HEK293 (cell line): ENCODE data around the gene DNHD1.

Experiments
- EGR2 ChIP-seq: fragments of 450-650 bp; formaldehyde crosslinking; IDR thresholded peaks from 2 replicates; pipeline ENCODE4 v1.5.1; 2016; ENCODE audit warnings: low read depth, missing biosample characterization, missing genetic modification characterization
- ELK4 ChIP-seq: IDR thresholded peaks from 2 replicates; pipeline ENCODE4 v1.6.1; 2011; ENCODE audit warnings: mild to moderate bottlenecking, low read depth, low read length, borderline replicate concordance
- GLIS1 ChIP-seq: fragments of 450-650 bp; formaldehyde crosslinking; IDR thresholded peaks from 2 replicates; pipeline ENCODE4 v1.5.1; 2016; ENCODE audit warnings: missing biosample characterization, missing genetic modification characterization
- GLIS2 ChIP-seq: fragments of 450-650 bp; formaldehyde crosslinking; IDR thresholded peaks from 2 replicates; pipeline ENCODE4 v1.5.1; 2016; ENCODE audit warnings: missing biosample characterization, missing genetic modification characterization
- IKZF3 ChIP-seq: fragments of 450-650 bp; IDR thresholded peaks from 2 replicates; pipeline ENCODE4 v1.5.0; 2018; ENCODE audit warnings: missing biosample characterization, mild to moderate bottlenecking, missing genetic modification characterization, moderate library complexity
- KLF16 ChIP-seq: fragments of 450-650 bp; formaldehyde crosslinking; IDR thresholded peaks from 2 replicates; pipeline ENCODE4 v1.5.1; 2017; ENCODE audit warnings: missing biosample characterization, missing genetic modification characterization
- KLF7 ChIP-seq: fragments of 450-650 bp; formaldehyde crosslinking; IDR thresholded peaks from 2 replicates; pipeline ENCODE4 v1.5.1; 2016; ENCODE audit warnings: missing biosample characterization, missing genetic modification characterization, borderline replicate concordance
- KLF8 ChIP-seq: fragments of 450-650 bp; formaldehyde crosslinking; IDR thresholded peaks from 2 replicates; pipeline ENCODE4 v1.5.1; 2016; ENCODE audit warnings: missing biosample characterization, missing genetic modification characterization
- PATZ1 ChIP-seq: fragments of 450-650 bp; formaldehyde crosslinking; IDR thresholded peaks from 2 replicates; pipeline ENCODE4 v1.5.1; 2016; ENCODE audit warnings: missing biosample characterization, missing genetic modification characterization
- REST ChIP-seq: fragments of 450-650 bp; formaldehyde crosslinking; IDR thresholded peaks from 2 replicates; pipeline ENCODE4 v1.5.1; 2016; ENCODE audit warnings: missing biosample characterization, missing genetic modification characterization
- SCRT1 ChIP-seq: fragments of 450-650 bp; formaldehyde crosslinking; IDR thresholded peaks from 2 replicates; pipeline ENCODE4 v1.5.1; 2016; ENCODE audit warnings: missing biosample characterization, missing genetic modification characterization, borderline replicate concordance
- SP2 ChIP-seq: fragments of 450-650 bp; formaldehyde crosslinking; IDR thresholded peaks from 2 replicates; pipeline ENCODE4 v1.5.1; 2016; ENCODE audit warnings: missing biosample characterization, missing genetic modification characterization
- SP7 ChIP-seq: fragments of 450-650 bp; formaldehyde crosslinking; IDR thresholded peaks from 2 replicates; pipeline ENCODE4 v1.5.1; 2016; ENCODE audit warnings: missing biosample characterization, missing genetic modification characterization
- ZBTB17 ChIP-seq: fragments of 450-650 bp; formaldehyde crosslinking; IDR thresholded peaks from 2 replicates; pipeline ENCODE4 v1.5.1; 2016; ENCODE audit warnings: missing biosample characterization, missing genetic modification characterization
- ZBTB21 ChIP-seq: fragments of 450-650 bp; formaldehyde crosslinking; IDR thresholded peaks from 2 replicates; pipeline ENCODE4 v1.5.1; 2017; ENCODE audit warnings: missing biosample characterization, missing genetic modification characterization
- ZBTB8A ChIP-seq: fragments of 450-650 bp; formaldehyde crosslinking; IDR thresholded peaks from 2 replicates; pipeline ENCODE4 v1.5.1; 2016; ENCODE audit warnings: missing biosample characterization, missing genetic modification characterization
- ZFP37 ChIP-seq: fragments of 450-650 bp; formaldehyde crosslinking; IDR thresholded peaks from 2 replicates; pipeline ENCODE4 v1.5.1; 2016; ENCODE audit warnings: missing biosample characterization, missing genetic modification characterization
- ZIC2 ChIP-seq: fragments of 450-650 bp; formaldehyde crosslinking; IDR thresholded peaks from 2 replicates; pipeline ENCODE4 v1.5.1; 2016; ENCODE audit warnings: missing biosample characterization, missing genetic modification characterization
- ZNF16 ChIP-seq: fragments of 450-650 bp; formaldehyde crosslinking; IDR thresholded peaks from 2 replicates; pipeline ENCODE4 v1.5.1; 2016; ENCODE audit warnings: low read depth, missing biosample characterization, missing genetic modification characterization
- ZNF211 ChIP-seq: fragments of 450-650 bp; formaldehyde crosslinking; IDR thresholded peaks from 2 replicates; pipeline ENCODE4 v1.5.1; 2016; ENCODE audit warnings: low read depth, missing biosample characterization, missing genetic modification characterization
- ZNF248 ChIP-seq: fragments of 450-650 bp; formaldehyde crosslinking; IDR thresholded peaks from 2 replicates; pipeline ENCODE4 v1.5.1; 2017; ENCODE audit warnings: missing biosample characterization, missing genetic modification characterization
- ZNF324 ChIP-seq: fragments of 450-650 bp; formaldehyde crosslinking; IDR thresholded peaks from 2 replicates; pipeline ENCODE4 v1.5.1; 2016; ENCODE audit warnings: missing biosample characterization, missing genetic modification characterization
- ZNF335 ChIP-seq: fragments of 450-650 bp; formaldehyde crosslinking; conservative IDR thresholded peaks from 2 replicates; pipeline ENCODE4 v1.5.1; 2016; ENCODE audit warnings: missing biosample characterization, missing genetic modification characterization
- ZNF488 ChIP-seq: fragments of 450-650 bp; formaldehyde crosslinking; IDR thresholded peaks from 2 replicates; pipeline ENCODE4 v1.5.1; 2016; ENCODE audit warnings: missing biosample characterization, missing genetic modification characterization
- ZNF585B ChIP-seq: fragments of 450-650 bp; formaldehyde crosslinking; IDR thresholded peaks from 2 replicates; pipeline ENCODE4 v1.5.1; 2016; ENCODE audit warnings: missing biosample characterization, missing genetic modification characterization
- ZNF596 ChIP-seq: fragments of 450-650 bp; IDR thresholded peaks from 2 replicates; pipeline ENCODE4 v1.5.0; 2018; ENCODE audit warnings: missing biosample characterization, mild to moderate bottlenecking, missing genetic modification characterization, moderate library complexity
- ZNF600 ChIP-seq: fragments of 450-650 bp; formaldehyde crosslinking; IDR thresholded peaks from 2 replicates; pipeline ENCODE4 v1.5.1; 2016; ENCODE audit warnings: missing biosample characterization, missing genetic modification characterization
- ZNF658 ChIP-seq: fragments of 450-650 bp; formaldehyde crosslinking; IDR thresholded peaks from 2 replicates; pipeline ENCODE4; 2016; ENCODE audit warnings: missing biosample characterization, missing genetic modification characterization
- ZNF677 ChIP-seq: fragments of 450-650 bp; IDR thresholded peaks from 2 replicates; pipeline ENCODE4 v1.5.0; 2018; ENCODE audit warnings: missing biosample characterization, mild to moderate bottlenecking, missing genetic modification characterization, moderate library complexity
- ZNF701 ChIP-seq: fragments of 450-650 bp; formaldehyde crosslinking; IDR thresholded peaks from 2 replicates; pipeline ENCODE4 v1.5.1; 2016; ENCODE audit warnings: missing biosample characterization, missing genetic modification characterization
- ZNF76 ChIP-seq: fragments of 450-650 bp; formaldehyde crosslinking; IDR thresholded peaks from 2 replicates; pipeline ENCODE4; 2016; ENCODE audit warnings: low read depth, missing biosample characterization, missing genetic modification characterization, borderline replicate concordance
- ZSCAN16 ChIP-seq: fragments of 450-650 bp; formaldehyde crosslinking; IDR thresholded peaks from 2 replicates; pipeline ENCODE4 v1.5.1; 2016; ENCODE audit warnings: missing biosample characterization, missing genetic modification characterization
- ZXDB ChIP-seq: fragments of 450-650 bp; formaldehyde crosslinking; IDR thresholded peaks from 2 replicates; pipeline ENCODE4 v1.5.1; 2016; ENCODE audit warnings: missing biosample characterization, missing genetic modification characterization

Gene DNHD1

GRCh38 chr11:6612213-6613041, 115.3 kb downstream of the DNHD1 start, which contains the start of gene TAF10 (continued):
- TF ChIP-seq GLIS2 (tag by site-specific recombination): peak; percentile 54
- peak; percentile 45 for TF ChIP-seq ZBTB8A (tag by site-specific recombination)
- TF ChIP-seq ZIC2 (tag by site-specific recombination): no peak
- TF ChIP-seq SP7 (tag by site-specific recombination): peak; percentile 74
- peak; percentile 91 for TF ChIP-seq ZNF335 (tag by site-specific recombination)
- peak; percentile 40; the same call in 1 of the 2 replicates for TF ChIP-seq ZXDB
- TF ChIP-seq ZNF600 (tag by site-specific recombination): peak; percentile 82
- 0 out of 2 replicates have a peak, but pooled peaks have one; percentile 11 for TF ChIP-seq KLF7 (tag by site-specific recombination)
- no peak for TF ChIP-seq KLF16
- no peak for TF ChIP-seq ZNF211
- TF ChIP-seq ZNF76: peak; percentile 41; the same call in 1 of the 2 replicates
- no peak for TF ChIP-seq ZSCAN16 (tag by site-specific recombination)
- no peak for TF ChIP-seq GLIS1
- TF ChIP-seq SP2 (tag by site-specific recombination): peak; percentile 95
- no peak for TF ChIP-seq ZNF585B (tag by site-specific recombination)
- TF ChIP-seq ZBTB21 (tag by site-specific recombination): peak; percentile 91
- TF ChIP-seq REST (tag by site-specific recombination): 0 out of 2 replicates have a peak, but pooled peaks have one; percentile 25
- TF ChIP-seq ZNF677: no peak
- peak; percentile 80 for TF ChIP-seq ZFP37 (tag by site-specific recombination)
- no peak for TF ChIP-seq ZNF701
- TF ChIP-seq KLF8 (tag by site-specific recombination): peak; percentile 78
- TF ChIP-seq ELK4: 0 out of 2 replicates have a peak, but pooled peaks have one; percentile 50
- no peak for TF ChIP-seq ZNF596 (tag by site-specific recombination)
- TF ChIP-seq ZNF248 (tag by site-specific recombination): no peak
- TF ChIP-seq ZNF324 (tag by site-specific recombination): 0 out of 2 replicates have a peak, but pooled peaks have one; percentile 55
- peak; percentile 98 for TF ChIP-seq ZBTB17 (tag by site-specific recombination)
- no peak for TF ChIP-seq ZNF658 (tag by site-specific recombination)
- TF ChIP-seq EGR2 (tag by site-specific recombination): peak; percentile 39; the same call in 1 of the 2 replicates
- TF ChIP-seq SCRT1 (tag by site-specific recombination): no peak
- peak; percentile 77; the same call in 1 of the 2 replicates for TF ChIP-seq PATZ1
- peak; percentile 29; the same call in 1 of the 2 replicates for TF ChIP-seq IKZF3
- TF ChIP-seq ZNF488: no peak
- no peak for TF ChIP-seq ZNF16 (tag by site-specific recombination)
